Panc1 (cell line): ENCODE data around the gene ZFP3.

Source experiments
- POLR2AphosphoS5 ChIP-seq: IDR thresholded peaks from 2 replicates; pipeline ENCODE4 v1.6.1; 2012; ENCODE audit warnings: mild to moderate bottlenecking, low read depth, low read length, moderate library complexity
- TCF7L2 ChIP-seq: IDR thresholded peaks from 2 replicates; pipeline ENCODE4 v1.6.1; 2011; ENCODE audit warnings: mild to moderate bottlenecking, low read depth, low read length, inconsistent platforms
- TF ChIP-seq, protein P1 (sequence below): fragments of 450-650 bp; IDR thresholded peaks from 2 replicates; pipeline ENCODE4 v1.5.1; 2017; ENCODE audit warnings: mild to moderate bottlenecking
- TF ChIP-seq, protein P2 (sequence below), 2 experiments: IDR thresholded peaks; 2 replicates each; pipeline ENCODE4 v1.6.1; 2011 to 2012; ENCODE audit warnings: low read depth in 2 of 2, control low read depth in 1 of 2, low read length in 1 of 2, mild to moderate bottlenecking in 1 of 2, moderate library complexity in 1 of 2; ENCODE audit not compliant: insufficient read depth in 1 of 2

GRCh38 chr17:5110816-5111215 is 32.5 kb downstream of the ZFP3 start:
- TF ChIP-seq, protein P1, sequence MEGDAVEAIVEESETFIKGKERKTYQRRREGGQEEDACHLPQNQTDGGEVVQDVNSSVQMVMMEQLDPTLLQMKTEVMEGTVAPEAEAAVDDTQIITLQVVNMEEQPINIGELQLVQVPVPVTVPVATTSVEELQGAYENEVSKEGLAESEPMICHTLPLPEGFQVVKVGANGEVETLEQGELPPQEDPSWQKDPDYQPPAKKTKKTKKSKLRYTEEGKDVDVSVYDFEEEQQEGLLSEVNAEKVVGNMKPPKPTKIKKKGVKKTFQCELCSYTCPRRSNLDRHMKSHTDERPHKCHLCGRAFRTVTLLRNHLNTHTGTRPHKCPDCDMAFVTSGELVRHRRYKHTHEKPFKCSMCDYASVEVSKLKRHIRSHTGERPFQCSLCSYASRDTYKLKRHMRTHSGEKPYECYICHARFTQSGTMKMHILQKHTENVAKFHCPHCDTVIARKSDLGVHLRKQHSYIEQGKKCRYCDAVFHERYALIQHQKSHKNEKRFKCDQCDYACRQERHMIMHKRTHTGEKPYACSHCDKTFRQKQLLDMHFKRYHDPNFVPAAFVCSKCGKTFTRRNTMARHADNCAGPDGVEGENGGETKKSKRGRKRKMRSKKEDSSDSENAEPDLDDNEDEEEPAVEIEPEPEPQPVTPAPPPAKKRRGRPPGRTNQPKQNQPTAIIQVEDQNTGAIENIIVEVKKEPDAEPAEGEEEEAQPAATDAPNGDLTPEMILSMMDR: no peak
- TF ChIP-seq, protein P2, sequence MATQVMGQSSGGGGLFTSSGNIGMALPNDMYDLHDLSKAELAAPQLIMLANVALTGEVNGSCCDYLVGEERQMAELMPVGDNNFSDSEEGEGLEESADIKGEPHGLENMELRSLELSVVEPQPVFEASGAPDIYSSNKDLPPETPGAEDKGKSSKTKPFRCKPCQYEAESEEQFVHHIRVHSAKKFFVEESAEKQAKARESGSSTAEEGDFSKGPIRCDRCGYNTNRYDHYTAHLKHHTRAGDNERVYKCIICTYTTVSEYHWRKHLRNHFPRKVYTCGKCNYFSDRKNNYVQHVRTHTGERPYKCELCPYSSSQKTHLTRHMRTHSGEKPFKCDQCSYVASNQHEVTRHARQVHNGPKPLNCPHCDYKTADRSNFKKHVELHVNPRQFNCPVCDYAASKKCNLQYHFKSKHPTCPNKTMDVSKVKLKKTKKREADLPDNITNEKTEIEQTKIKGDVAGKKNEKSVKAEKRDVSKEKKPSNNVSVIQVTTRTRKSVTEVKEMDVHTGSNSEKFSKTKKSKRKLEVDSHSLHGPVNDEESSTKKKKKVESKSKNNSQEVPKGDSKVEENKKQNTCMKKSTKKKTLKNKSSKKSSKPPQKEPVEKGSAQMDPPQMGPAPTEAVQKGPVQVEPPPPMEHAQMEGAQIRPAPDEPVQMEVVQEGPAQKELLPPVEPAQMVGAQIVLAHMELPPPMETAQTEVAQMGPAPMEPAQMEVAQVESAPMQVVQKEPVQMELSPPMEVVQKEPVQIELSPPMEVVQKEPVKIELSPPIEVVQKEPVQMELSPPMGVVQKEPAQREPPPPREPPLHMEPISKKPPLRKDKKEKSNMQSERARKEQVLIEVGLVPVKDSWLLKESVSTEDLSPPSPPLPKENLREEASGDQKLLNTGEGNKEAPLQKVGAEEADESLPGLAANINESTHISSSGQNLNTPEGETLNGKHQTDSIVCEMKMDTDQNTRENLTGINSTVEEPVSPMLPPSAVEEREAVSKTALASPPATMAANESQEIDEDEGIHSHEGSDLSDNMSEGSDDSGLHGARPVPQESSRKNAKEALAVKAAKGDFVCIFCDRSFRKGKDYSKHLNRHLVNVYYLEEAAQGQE (IDR thresholded peaks at IDR 0.05; ENCODE audit: insufficient read depth in 1 of 2, low read depth in 2 of 2, low read length in 1 of 2): no peak
- TF ChIP-seq TCF7L2 (no peak), POLR2AphosphoS5 (no peak)
